ENCODE data around the gene SLC3A2. TPM values are rescaled to one million over a fixed set of nuclear protein-coding genes. Genes with fewer than 3 reads are reported as not detected.

The SLC3A2 gene
- total and polyA plus RNA-seq, 2 donors (not counting 1 experiment from before 2014, with no cell fraction given): 91.2 to 441 TPM

DNA sequence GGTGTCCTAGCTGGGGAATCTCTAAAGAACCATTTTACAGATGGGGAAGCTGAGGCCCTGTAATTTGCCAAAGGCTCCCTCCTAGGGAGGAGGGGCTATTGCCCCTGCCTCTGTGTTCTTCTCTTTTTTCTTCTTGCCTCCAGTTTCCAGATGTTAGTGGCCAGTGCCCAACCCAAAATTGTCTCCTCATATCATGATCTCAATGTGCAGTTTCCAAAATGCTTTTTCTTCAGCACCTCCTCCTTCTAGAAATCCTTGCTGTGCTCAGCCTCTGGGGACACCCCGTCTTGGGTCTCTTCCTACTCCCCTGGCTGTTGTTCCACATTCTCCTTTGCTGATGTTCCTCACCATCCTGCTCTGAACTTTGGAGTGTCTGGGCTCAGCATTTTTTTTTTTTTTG, 50.0 kb downstream of the SLC3A2 start:
- no peaks in the 10 kb centered on the region for H4K20me1 ChIP-seq (ENCODE audit: control insufficient read depth, extremely low read depth, insufficient read depth, low read length)
- H3K9ac ChIP-seq (ENCODE audit: insufficient read depth, low read length): no peak overlapping the region
- H3K4me2 ChIP-seq (ENCODE audit: extremely low read depth, insufficient read depth, low read length): no peak overlapping the region
- H3K4me3 ChIP-seq (replicated peaks in 1 of 4; ENCODE audit: control extremely low read depth in 1 of 4, insufficient read depth in 1 of 4, low read depth in 3 of 4, low read length in 4 of 4): no peak overlapping the region
- H3K79me2 ChIP-seq (ENCODE audit: control insufficient read depth, insufficient read depth, low read length): no peaks in the 10 kb centered on the region
- no peaks in the 10 kb centered on the region for H3K36me3 ChIP-seq (ENCODE audit: control insufficient read depth, insufficient read depth, low read length)
- peaks cover 26% of the 10 kb centered on the region for H3K27me3 ChIP-seq (ENCODE audit: control insufficient read depth, insufficient read depth, low read length)
- no peaks in the 10 kb centered on the region for H3K9me3 ChIP-seq (ENCODE audit: control insufficient read depth, insufficient read depth, low read depth, low read length)
- DNase-seq (ENCODE audit: low read depth in 2 of 2): no peak
- TF ChIP-seq EZH2 (IDR thresholded peaks at IDR 0.05; ENCODE audit: low read length, missing control alignments): no peak
- TF ChIP-seq, protein P1, sequence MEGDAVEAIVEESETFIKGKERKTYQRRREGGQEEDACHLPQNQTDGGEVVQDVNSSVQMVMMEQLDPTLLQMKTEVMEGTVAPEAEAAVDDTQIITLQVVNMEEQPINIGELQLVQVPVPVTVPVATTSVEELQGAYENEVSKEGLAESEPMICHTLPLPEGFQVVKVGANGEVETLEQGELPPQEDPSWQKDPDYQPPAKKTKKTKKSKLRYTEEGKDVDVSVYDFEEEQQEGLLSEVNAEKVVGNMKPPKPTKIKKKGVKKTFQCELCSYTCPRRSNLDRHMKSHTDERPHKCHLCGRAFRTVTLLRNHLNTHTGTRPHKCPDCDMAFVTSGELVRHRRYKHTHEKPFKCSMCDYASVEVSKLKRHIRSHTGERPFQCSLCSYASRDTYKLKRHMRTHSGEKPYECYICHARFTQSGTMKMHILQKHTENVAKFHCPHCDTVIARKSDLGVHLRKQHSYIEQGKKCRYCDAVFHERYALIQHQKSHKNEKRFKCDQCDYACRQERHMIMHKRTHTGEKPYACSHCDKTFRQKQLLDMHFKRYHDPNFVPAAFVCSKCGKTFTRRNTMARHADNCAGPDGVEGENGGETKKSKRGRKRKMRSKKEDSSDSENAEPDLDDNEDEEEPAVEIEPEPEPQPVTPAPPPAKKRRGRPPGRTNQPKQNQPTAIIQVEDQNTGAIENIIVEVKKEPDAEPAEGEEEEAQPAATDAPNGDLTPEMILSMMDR (conservative IDR thresholded peaks at IDR 0.05 in 1 of 2, IDR thresholded peaks at IDR 0.05 in 1 of 2; ENCODE audit: low read depth in 1 of 2, low read length in 2 of 2): no peak
- H3K4me1 ChIP-seq (ENCODE audit: control insufficient read depth, extremely low read depth, insufficient read depth, low read length): no peaks in the 10 kb centered on the region
- no peak overlapping the region for H2AFZ ChIP-seq (ENCODE audit: low read length)
- H3K27ac ChIP-seq (ENCODE audit: insufficient read depth, low read length): no peak overlapping the region

- Histone ChIP-seq H3K9ac (ENCODE audit: insufficient read depth, low read length) (no peak overlapping the region), H3K4me3 (replicated peaks in 1 of 4; ENCODE audit: control extremely low read depth in 1 of 4, insufficient read depth in 1 of 4, low read depth in 3 of 4, low read length in 4 of 4) (no peak overlapping the region), H3K27ac (ENCODE audit: insufficient read depth, low read length) (no peak overlapping the region), H3K4me2 (ENCODE audit: extremely low read depth, insufficient read depth, low read length) (no peak overlapping the region), H3K79me2 (ENCODE audit: control insufficient read depth, insufficient read depth, low read length) (no peaks in the 10 kb centered on the region), H3K27me3 (ENCODE audit: control insufficient read depth, insufficient read depth, low read length) (peaks cover 16% of the 10 kb centered on the region), H3K36me3 (ENCODE audit: control insufficient read depth, insufficient read depth, low read length) (no peaks in the 10 kb centered on the region), H4K20me1 (ENCODE audit: control insufficient read depth, extremely low read depth, insufficient read depth, low read length) (no peaks in the 10 kb centered on the region), H3K4me1 (ENCODE audit: control insufficient read depth, extremely low read depth, insufficient read depth, low read length) (no peaks in the 10 kb centered on the region), H3K9me3 (ENCODE audit: control insufficient read depth, insufficient read depth, low read depth, low read length) (no peaks in the 10 kb centered on the region), H2AFZ (ENCODE audit: low read length) (no peak overlapping the region)
- TF ChIP-seq, protein P1 (conservative IDR thresholded peaks at IDR 0.05 in 1 of 2, IDR thresholded peaks at IDR 0.05 in 1 of 2; ENCODE audit: low read depth in 1 of 2, low read length in 2 of 2): no peak
- TF ChIP-seq EZH2 (IDR thresholded peaks at IDR 0.05; ENCODE audit: low read length, missing control alignments): no peak
- DNase-seq (ENCODE audit: low read depth in 2 of 2): no peak
Measured at GRCh38 chr11:62931499-62932278, 51.0 kb downstream of the SLC3A2 start.

DNA sequence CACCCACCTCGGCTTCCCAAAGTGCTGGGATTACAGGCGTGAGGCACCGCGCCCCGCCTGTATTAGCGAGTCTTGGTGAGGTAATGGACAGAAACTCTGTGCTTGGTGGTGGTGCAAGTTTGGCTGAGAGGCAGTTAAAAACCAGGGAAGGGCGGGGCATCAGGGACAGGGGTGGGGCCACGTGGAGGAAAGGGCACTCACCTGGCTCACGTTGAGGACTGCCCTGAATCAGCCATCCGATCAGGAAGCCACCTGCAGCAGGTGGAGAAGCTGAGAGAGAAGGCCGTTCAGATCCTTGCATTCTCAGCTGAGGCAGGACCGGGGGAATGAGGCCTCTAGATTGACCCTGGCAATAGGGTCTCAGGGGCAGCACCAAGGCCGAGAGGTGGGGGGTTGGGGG, 52.6 kb downstream of the SLC3A2 start:
- no peaks in the 10 kb centered on the region for H4K20me1 ChIP-seq (ENCODE audit: control insufficient read depth, extremely low read depth, insufficient read depth, low read length)
- H3K9me3 ChIP-seq (ENCODE audit: control insufficient read depth, insufficient read depth, low read depth, low read length): no peaks in the 10 kb centered on the region
- no peak overlapping the region for H3K4me3 ChIP-seq (replicated peaks in 1 of 4; ENCODE audit: control extremely low read depth in 1 of 4, insufficient read depth in 1 of 4, low read depth in 3 of 4, low read length in 4 of 4)
- no peaks in the 10 kb centered on the region for H3K4me1 ChIP-seq (ENCODE audit: control insufficient read depth, extremely low read depth, insufficient read depth, low read length)
- no peak for DNase-seq (ENCODE audit: low read depth in 2 of 2)
- H3K27me3 ChIP-seq (ENCODE audit: control insufficient read depth, insufficient read depth, low read length): peaks cover 5% of the 10 kb centered on the region
- no peak overlapping the region for H3K27ac ChIP-seq (ENCODE audit: insufficient read depth, low read length)
- TF ChIP-seq, protein P1 (conservative IDR thresholded peaks at IDR 0.05 in 1 of 2, IDR thresholded peaks at IDR 0.05 in 1 of 2; ENCODE audit: low read depth in 1 of 2, low read length in 2 of 2): no peak
- TF ChIP-seq EZH2 (IDR thresholded peaks at IDR 0.05; ENCODE audit: low read length, missing control alignments): no peak
- no peaks in the 10 kb centered on the region for H3K79me2 ChIP-seq (ENCODE audit: control insufficient read depth, insufficient read depth, low read length)
- H3K36me3 ChIP-seq (ENCODE audit: control insufficient read depth, insufficient read depth, low read length): no peaks in the 10 kb centered on the region
- no peak overlapping the region for H3K4me2 ChIP-seq (ENCODE audit: extremely low read depth, insufficient read depth, low read length)
- no peak overlapping the region for H3K9ac ChIP-seq (ENCODE audit: insufficient read depth, low read length)
- H2AFZ ChIP-seq (ENCODE audit: low read length): no peak overlapping the region

Data from fibroblast of lung (primary cell).